Measurements from ENCODE around the gene IGLL1. TPM values are rescaled to one million over a fixed set of nuclear protein-coding genes. Genes with fewer than 3 reads are reported as not detected.
"Not testable (repeated sequence)": the region's sequence is repeated elsewhere in the genome, so short reads cannot be mapped to it uniquely, and the experiment has no call there.

The IGLL1 gene
- total RNA-seq, 3 donors from 2014 or later, result not detected

DNA sequence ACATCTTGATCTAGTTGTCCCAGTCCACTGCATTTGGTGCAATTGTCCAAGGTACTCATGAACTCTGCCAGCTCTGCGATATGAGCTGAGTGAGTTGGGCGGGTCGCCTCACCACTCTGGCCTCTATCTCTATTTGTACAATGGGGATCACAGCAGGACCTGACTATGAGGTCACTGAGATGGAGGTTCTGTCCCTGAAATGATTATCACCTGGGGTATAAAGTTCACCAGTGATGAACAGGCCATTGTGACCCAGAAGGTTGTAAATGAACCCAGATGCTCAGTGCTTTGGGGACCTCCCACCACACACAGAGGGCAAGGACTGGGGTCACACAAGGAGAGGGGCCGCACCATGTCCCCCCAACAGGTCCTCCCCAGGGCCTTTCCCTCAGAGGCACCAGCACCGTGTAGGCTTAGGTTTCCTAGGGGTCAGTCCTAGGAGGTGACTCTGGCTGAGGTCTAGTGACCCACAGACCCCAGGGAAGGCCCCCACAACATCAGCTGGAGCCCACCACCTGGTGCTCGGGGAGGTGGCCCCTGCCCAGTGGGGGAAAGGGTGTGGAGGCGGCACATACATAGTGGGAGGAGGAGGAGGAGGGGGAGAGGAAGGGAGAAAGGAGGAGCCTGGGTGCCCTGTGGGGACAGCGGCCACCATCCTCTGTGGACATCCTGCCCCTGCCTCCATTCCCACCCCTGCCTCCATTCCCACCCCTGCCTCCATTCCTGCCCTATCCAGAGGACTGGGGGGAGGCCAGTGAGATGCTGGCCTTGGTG lies 25.0 kb upstream of the IGLL1 start:
- DNase-seq (no peak), ATAC-seq (no peak)
- no peaks in the 10 kb centered on the region for H3K27me3 Mint-ChIP-seq (ENCODE audit: low read depth)
- H3K9me3 Mint-ChIP-seq, result no peaks in the 10 kb centered on the region
- H3K36me3 Mint-ChIP-seq (ENCODE audit: insufficient read depth), result no peaks in the 10 kb centered on the region
- no peak overlapping the region for H3K4me3 Mint-ChIP-seq
- H3K4me1 Mint-ChIP-seq (ENCODE audit: low read depth), result no peaks in the 10 kb centered on the region

DNA sequence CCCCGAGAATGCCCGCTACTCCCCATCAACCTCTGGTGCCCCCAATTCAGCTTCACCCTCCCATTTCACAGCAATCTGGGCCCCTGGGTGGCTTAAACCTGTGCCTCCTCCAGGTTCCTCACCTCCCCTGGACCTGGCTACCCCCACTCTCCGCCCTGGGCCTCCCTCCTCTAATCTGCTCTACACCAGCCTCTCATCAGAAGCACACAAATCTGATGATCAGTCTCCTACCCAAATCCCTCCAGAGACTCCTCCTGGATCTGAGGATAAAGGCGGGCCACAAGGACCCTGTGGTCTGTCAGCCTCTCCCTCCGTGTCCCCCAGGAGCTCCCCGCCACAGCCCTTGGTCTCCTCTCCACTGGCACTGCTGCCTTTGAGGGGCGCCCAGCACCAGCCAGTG lies 23.2 kb upstream of the IGLL1 start:
- Mint-ChIP-seq H3K9me3 (no peaks in the 10 kb centered on the region), H3K4me1 (ENCODE audit: low read depth) (no peaks in the 10 kb centered on the region), H3K4me3 (no peak overlapping the region), H3K36me3 (ENCODE audit: insufficient read depth) (no peaks in the 10 kb centered on the region), H3K27me3 (ENCODE audit: low read depth) (no peaks in the 10 kb centered on the region)
- no peak for DNase-seq
- no peak for ATAC-seq

DNA sequence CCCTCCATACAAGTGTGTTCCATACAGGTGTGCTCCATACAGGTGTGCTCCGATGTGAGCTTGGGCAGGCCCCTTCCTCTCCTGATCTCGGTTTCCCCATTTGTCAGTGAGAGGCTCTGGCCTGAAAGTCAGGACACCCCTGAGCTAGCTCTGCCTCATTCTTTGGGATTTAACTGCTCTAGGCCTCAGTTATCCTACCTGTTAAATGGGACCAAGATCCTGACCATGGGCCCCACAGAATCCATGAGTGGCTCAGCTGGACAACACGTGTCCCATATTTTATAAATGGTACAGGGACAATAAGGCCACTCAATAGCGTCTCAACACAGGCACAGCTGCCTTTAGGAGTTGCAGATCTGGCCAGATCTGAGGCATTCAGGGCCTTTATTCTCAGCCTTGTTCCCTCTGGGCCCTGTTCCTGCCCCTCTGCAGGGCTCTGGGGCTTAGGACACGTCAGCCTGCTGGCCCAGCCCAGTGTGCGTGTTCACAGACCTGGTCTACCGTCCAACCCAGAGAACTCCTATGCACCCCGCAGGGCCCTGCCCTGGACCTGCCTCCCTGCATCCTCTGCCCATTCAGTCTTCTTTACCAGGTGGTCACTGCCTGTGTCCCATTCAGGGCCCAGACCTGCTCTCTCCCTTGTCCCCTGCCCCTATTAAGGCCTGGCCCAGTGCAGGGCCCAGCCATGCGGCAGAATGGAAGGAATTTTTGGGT lies 18.9 kb upstream of the IGLL1 start:
- no peaks in the 10 kb centered on the region for H3K27me3 Mint-ChIP-seq (ENCODE audit: low read depth)
- no peaks in the 10 kb centered on the region for H3K9me3 Mint-ChIP-seq
- H3K36me3 Mint-ChIP-seq (ENCODE audit: insufficient read depth), result no peaks in the 10 kb centered on the region
- DNase-seq (no peak), ATAC-seq (no peak)
- H3K4me3 Mint-ChIP-seq, result no peak overlapping the region
- H3K4me1 Mint-ChIP-seq (ENCODE audit: low read depth), result no peaks in the 10 kb centered on the region

DNA sequence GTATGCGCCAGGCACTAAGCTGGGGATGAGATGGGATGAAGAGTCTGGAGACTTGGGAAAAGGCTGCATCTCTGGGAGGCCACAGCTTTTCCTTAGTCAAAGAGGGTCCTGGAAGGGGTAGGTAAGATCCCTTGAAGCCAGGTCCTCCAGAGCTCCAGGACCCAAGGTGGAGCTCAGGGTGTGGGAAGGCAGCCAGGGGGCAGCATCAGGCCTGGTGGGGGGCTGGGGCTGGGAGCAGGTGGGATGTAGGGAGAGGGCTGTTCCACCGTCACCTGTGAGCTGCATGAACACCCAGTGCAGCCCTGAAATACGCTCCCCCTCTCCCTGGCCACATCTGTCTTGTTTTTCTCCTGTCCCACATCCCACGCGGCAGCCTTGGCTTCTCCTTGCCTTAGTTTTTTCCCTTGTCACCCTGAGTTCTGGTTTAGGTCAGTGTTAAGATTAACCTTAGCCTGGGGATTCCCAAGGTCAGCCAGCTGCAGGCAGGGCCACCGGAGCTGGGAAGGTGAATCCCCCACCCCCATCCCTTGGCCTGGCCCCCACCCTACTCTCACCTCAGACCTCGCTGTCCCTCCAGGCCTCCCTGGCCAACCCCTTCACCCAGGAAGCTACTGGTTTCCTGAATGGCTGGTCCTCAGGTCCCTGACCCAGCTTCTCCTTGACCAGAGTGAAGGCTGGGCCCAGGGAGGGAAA lies 17.6 kb upstream of the IGLL1 start:
- ATAC-seq; H3K4me1 Mint-ChIP-seq (ENCODE audit: low read depth): not testable (repeated sequence)

DNA sequence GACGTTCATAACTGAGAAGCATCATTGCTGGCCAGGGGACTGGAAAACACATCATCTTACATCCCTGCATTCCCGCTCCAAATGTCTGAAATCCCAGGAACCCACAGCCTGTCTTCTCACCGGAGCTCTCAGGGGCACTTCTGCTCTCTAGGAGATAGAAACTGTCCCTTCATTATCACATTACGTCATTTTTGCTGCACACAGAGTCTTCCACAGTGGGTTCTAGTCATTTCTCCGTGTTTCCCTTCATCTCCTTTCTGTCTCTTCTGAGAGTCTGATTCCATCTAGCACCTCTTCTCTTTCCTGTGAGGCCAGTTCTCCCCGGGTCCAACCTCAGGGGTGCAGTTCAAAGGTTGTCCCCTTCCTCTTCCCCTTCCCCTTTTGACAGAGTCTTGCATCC lies 15.8 kb upstream of the IGLL1 start:
- not testable (repeated sequence) for H3K27me3 Mint-ChIP-seq (ENCODE audit: low read depth); H3K4me1 Mint-ChIP-seq (ENCODE audit: low read depth); ATAC-seq; H3K36me3 Mint-ChIP-seq (ENCODE audit: insufficient read depth); H3K9me3 Mint-ChIP-seq; DNase-seq; H3K4me3 Mint-ChIP-seq

More for the DNA sequence above, 17.6 kb upstream of the IGLL1 start:
- not testable (repeated sequence) for DNase-seq; H3K27me3 Mint-ChIP-seq (ENCODE audit: low read depth); H3K9me3 Mint-ChIP-seq; H3K4me3 Mint-ChIP-seq; H3K36me3 Mint-ChIP-seq (ENCODE audit: insufficient read depth)

DNA sequence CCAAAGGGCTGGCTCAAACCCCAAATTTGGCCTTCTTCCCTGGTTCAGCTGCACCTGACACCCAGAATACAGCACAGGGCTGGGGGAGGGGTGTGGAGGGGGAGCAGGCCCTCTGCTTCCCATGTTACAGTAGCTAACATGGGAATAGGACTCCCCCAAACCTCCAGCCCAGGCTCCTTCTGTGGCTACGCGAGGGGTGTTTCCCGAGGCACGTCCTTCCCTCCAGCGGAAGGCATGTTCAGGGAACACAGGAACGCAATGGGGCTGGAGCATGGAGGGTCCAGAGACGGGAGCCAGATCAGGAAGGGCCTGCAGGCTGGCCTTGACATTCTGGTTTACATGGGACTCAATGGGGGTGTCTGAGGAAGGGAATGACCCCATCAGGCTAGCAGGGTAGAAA lies 11.8 kb upstream of the IGLL1 start:
- no peak overlapping the region for H3K4me3 Mint-ChIP-seq
- H3K36me3 Mint-ChIP-seq (ENCODE audit: insufficient read depth), result no peaks in the 10 kb centered on the region
- ATAC-seq (no peak), DNase-seq (no peak)
- no peaks in the 10 kb centered on the region for H3K9me3 Mint-ChIP-seq
- H3K27me3 Mint-ChIP-seq (ENCODE audit: low read depth), result peaks cover 3% of the 10 kb centered on the region
- no peaks in the 10 kb centered on the region for H3K4me1 Mint-ChIP-seq (ENCODE audit: low read depth)

DNA sequence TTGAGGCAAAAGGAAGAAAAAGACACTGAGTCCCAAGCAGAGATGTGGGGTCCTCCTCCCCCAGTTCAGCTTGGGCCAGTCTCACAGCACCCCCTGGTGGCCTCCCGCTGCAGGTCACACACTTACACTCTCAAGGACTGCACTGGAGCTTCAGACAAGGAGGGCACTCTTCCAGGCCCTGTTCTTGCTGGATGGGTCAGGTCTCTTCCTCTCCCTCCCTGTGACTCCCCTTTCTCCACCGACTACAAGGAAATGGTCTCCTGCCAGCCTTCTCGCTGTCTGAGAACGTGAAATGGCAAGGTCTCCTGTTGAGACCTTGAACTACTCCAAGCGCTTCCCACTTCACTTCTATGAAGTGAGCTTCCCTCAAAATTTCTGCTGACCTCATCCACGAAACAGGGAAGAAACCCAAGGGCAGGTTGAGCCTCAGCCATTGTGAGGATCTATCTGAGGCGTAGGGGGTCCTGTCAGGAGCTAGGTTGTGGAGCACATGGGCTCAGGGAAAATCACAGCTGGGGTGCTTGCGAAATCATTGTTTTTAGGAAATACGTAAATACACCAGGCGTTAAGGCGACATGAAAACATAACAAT lies 11.2 kb upstream of the IGLL1 start:
- no peaks in the 10 kb centered on the region for H3K36me3 Mint-ChIP-seq (ENCODE audit: insufficient read depth)
- H3K4me1 Mint-ChIP-seq (ENCODE audit: low read depth), result no peaks in the 10 kb centered on the region
- no peak overlapping the region for H3K4me3 Mint-ChIP-seq
- ATAC-seq (peak; percentile 52 to 70), DNase-seq (peak; percentile 44)
- no peaks in the 10 kb centered on the region for H3K9me3 Mint-ChIP-seq
- peaks cover 3% of the 10 kb centered on the region for H3K27me3 Mint-ChIP-seq (ENCODE audit: low read depth)

DNA sequence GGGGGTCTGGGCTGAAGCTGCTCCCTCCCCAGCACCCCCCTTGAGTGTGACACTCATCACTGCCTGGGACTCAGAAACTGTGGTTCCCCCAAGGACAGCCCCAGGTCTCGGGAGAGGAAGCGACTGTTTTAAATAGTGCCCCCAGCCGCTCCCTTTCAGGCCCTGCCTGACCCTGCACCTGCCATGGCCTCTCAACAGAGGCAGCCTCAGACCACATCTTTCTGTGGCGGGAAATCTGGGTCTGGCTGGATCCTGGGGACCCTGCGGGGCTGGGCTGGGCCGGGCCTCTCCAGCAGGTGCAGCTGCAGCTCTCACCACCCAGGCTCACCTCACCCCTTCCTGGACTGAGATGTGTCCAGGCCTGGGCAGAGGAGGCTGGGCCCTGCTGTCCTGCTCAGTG lies 3.7 kb upstream of the IGLL1 start:
- peaks cover 28% of the 10 kb centered on the region for H3K27me3 Mint-ChIP-seq (ENCODE audit: low read depth)
- no peak overlapping the region for H3K4me3 Mint-ChIP-seq
- H3K9me3 Mint-ChIP-seq, result no peaks in the 10 kb centered on the region
- H3K36me3 Mint-ChIP-seq (ENCODE audit: insufficient read depth), result no peaks in the 10 kb centered on the region
- no peak for ATAC-seq
- no peaks in the 10 kb centered on the region for H3K4me1 Mint-ChIP-seq (ENCODE audit: low read depth)
- DNase-seq, result no peak

DNA sequence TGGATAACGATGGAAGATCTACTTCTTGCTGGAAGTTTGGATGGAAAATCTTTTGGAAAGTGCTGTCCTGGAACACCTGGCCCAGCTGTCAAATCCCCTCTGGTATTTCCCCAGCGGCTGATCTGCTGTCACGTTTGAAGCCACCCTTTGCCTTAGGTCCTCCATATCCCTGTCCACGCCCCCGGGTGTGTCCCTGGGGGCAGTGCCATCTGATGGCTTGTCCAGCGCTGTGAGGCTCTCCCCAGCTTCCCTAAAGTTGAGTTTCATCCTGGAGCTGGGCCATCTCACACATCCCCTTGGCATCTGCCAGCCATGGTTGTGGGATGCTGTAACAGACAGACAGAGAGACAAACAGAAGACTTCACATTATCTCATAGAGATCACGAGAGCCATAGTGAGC lies 3.1 kb upstream of the IGLL1 start:
- Mint-ChIP-seq H3K4me1 (ENCODE audit: low read depth) (no peaks in the 10 kb centered on the region), H3K36me3 (ENCODE audit: insufficient read depth) (no peaks in the 10 kb centered on the region)
- no peak for ATAC-seq

DNA sequence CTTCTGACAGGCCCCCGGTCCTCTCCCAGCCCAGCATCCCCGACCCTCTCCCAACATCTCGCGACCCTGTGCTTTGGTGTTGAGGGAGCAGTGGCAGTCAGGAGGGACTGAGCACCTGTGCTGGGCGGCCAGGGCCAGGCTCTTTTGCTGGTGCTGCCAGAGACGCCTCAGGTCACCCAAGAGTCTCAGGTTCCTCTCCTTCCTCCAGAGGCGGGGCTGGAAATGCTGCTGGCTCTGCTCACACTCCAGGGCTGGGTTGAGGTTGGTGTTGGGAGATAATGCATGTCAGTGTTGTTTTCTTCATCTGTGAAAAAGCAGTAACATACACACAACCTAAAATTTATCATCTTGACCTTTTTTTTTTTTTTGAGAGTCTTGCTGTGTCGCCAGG lies 1.2 kb upstream of the IGLL1 start:
- no peak for ATAC-seq
- H3K36me3 Mint-ChIP-seq (ENCODE audit: insufficient read depth), result no peaks in the 10 kb centered on the region
- H3K4me1 Mint-ChIP-seq (ENCODE audit: low read depth), result no peaks in the 10 kb centered on the region
- DNase-seq, result no peak
- H3K9me3 Mint-ChIP-seq, result no peaks in the 10 kb centered on the region
- H3K4me3 Mint-ChIP-seq, result no peak overlapping the region
- peaks cover 44% of the 10 kb centered on the region for H3K27me3 Mint-ChIP-seq (ENCODE audit: low read depth)

More for the DNA sequence above, 3.1 kb upstream of the IGLL1 start:
- no peak for DNase-seq
- Mint-ChIP-seq H3K4me3 (no peak overlapping the region), H3K27me3 (ENCODE audit: low read depth) (peaks cover 34% of the 10 kb centered on the region), H3K9me3 (no peaks in the 10 kb centered on the region)

DNA sequence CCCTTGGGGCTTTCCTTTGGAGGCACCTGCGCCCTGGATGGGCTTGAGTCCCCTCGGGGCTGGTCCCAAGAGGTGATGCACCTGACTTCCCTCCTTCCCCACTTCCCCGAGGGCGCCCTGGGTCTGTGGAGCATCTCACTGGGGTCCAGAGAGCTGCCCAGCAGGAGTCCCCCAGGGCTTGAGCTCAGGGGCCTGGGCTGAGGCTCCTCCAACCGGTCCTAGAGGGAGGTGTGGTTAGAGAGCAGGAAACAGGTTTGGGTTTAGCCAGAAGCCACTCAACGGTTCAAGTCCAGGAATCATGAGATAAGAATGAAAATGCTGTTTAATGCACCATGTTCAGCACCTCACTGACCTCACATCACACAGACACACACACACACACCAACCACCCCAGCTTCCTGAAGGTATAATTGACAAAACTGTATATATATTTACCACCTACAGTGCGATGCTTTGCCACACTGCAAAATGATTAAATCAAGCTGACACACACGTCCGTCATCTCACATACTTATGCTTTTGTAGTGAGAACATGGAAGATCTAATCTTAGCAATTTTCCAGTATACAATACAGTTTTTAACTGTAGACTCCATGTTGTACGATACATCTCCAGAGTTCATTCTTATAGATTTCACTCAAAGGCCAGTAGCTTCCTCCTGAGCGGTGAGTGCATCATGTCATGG lies 628 bp upstream of the IGLL1 start:
- H3K4me1 Mint-ChIP-seq (ENCODE audit: low read depth), result no peaks in the 10 kb centered on the region
- DNase-seq, result no peak
- no peaks in the 10 kb centered on the region for H3K9me3 Mint-ChIP-seq
- ATAC-seq, result no peak
- H3K27me3 Mint-ChIP-seq (ENCODE audit: low read depth), result peaks cover 47% of the 10 kb centered on the region
- no peaks in the 10 kb centered on the region for H3K36me3 Mint-ChIP-seq (ENCODE audit: insufficient read depth)
- H3K4me3 Mint-ChIP-seq, result no peak overlapping the region

DNA sequence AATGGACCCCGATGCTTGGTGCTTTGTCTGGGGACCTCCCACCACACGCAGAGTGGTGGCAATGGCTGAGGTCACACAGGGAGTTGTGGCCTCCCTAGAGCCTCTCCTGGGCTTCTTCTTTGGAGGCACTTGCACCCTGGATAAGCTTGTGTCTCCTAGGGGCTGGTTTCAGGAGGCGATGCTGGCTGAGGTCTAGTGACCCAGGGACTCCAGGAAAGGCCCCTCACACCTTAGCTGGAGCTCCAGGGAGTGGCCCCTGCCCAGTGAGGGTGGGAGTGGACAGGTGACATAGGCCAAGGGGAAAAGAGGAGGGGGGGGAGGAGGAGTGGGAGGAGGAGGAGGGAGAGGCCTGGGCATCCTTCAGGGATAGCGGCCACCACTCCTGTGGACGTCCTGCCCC lies 810 bp downstream of the IGLL1 start:
- Mint-ChIP-seq H3K4me3 (no peak overlapping the region), H3K27me3 (ENCODE audit: low read depth) (peaks cover 49% of the 10 kb centered on the region), H3K9me3 (no peaks in the 10 kb centered on the region), H3K36me3 (ENCODE audit: insufficient read depth) (no peaks in the 10 kb centered on the region), H3K4me1 (ENCODE audit: low read depth) (no peaks in the 10 kb centered on the region)
- DNase-seq (no peak), ATAC-seq (no peak)

DNA sequence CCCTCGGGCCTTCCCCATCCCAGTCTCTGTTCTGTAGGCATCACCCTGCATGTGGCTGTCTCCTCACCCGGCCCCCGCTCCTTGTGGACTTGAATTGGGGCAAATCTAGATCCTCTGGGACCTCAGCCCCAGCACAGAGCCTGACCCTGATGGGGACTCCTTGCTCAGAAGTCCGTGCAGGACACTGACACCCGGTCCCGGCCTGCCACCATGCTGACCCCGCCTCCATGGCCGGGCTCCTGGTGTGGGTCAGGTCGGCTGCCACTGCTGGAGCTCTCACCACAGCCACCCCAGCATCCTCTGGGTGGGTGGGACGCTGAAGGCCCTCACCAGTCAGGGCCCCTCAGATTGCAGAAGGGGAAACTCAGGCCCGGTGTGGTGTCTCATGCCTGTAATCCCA lies 1.8 kb downstream of the IGLL1 start:
- Mint-ChIP-seq H3K36me3 (ENCODE audit: insufficient read depth) (no peaks in the 10 kb centered on the region), H3K9me3 (no peaks in the 10 kb centered on the region), H3K4me3 (no peak overlapping the region), H3K27me3 (ENCODE audit: low read depth) (peaks cover 47% of the 10 kb centered on the region), H3K4me1 (ENCODE audit: low read depth) (no peaks in the 10 kb centered on the region)
- DNase-seq (no peak), ATAC-seq (no peak)

DNA sequence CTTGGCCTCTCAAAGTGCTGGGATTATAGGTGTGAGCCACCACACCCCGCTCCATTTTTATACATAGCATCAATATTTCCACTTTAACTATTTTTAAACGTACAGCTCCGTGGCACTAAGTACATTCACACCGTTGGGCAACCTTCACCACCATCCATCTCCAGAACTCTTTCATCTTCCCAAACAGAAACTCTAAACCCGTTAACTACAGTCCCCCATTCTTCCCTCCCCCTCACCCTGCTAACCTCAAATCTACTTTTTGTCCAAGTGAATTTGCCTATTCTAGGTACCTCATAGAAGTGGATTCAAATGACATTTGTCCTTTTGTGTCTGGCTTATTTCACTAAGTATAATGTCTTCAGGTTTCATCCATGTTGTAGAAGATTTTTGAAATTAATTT lies 3.4 kb downstream of the IGLL1 start:
- ATAC-seq (no peak), DNase-seq (no peak)
- Mint-ChIP-seq H3K4me1 (ENCODE audit: low read depth) (no peaks in the 10 kb centered on the region), H3K9me3 (peaks cover 3% of the 10 kb centered on the region), H3K27me3 (ENCODE audit: low read depth) (peaks cover 39% of the 10 kb centered on the region), H3K36me3 (ENCODE audit: insufficient read depth) (no peaks in the 10 kb centered on the region), H3K4me3 (no peak overlapping the region)

Data from activated T-cell treated with anti-CD3 and anti-CD28 coated beads, Interleukin-2, amount 50 U/mL, for 4 hours (primary cell).